K562 (cell line): ENCODE measurements around the gene DSTYK. TPM values are rescaled to one million over a fixed set of nuclear protein-coding genes. Genes with fewer than 3 reads are reported as not detected.

ENCODE experiments used
- BCOR ChIP-seq: fragments of 450-650 bp; IDR thresholded peaks from 2 replicates; pipeline ENCODE4 v1.6.1; 2016
- BRD4 ChIP-seq: fragments of 200-600 bp; sonication (generic); IDR thresholded peaks from 2 replicates; pipeline ENCODE4 v1.6.1; 2017; ENCODE audit warnings: inconsistent platforms
- GABPB1 ChIP-seq: sonication (generic); formaldehyde crosslinking; IDR thresholded peaks from 2 replicates; pipeline ENCODE4 v1.8.0; 2022; ENCODE audit warnings: mild to moderate bottlenecking, missing genetic modification reagents
- GATAD2A ChIP-seq: fragments of 450-650 bp; IDR thresholded peaks from 2 replicates; pipeline ENCODE4 v1.6.1; 2017
- HOMEZ ChIP-seq: fragments of 250-450 bp; sonication (Bioruptor Pico); IDR thresholded peaks from 2 replicates; pipeline ENCODE4 v1.4.0; 2020; ENCODE audit warnings: mild to moderate bottlenecking, moderate library complexity
- IRF1 ChIP-seq: sonication (generic); formaldehyde crosslinking; IDR thresholded peaks from 2 replicates; pipeline ENCODE4 v1.8.0; 2022; ENCODE audit warnings: missing genetic modification reagents, mild to moderate bottlenecking, borderline replicate concordance
- MTA1 ChIP-seq: fragments of 450-650 bp; IDR thresholded peaks from 2 replicates; pipeline ENCODE4 v1.6.1; 2017; ENCODE audit warnings: borderline replicate concordance
- MXD1 ChIP-seq: fragments of 250-450 bp; sonication (Bioruptor Pico); IDR thresholded peaks from 2 replicates; pipeline ENCODE4 v1.8.0; 2021; ENCODE audit warnings: borderline replicate concordance, mild to moderate bottlenecking, moderate library complexity; ENCODE audit not compliant: poor library complexity, severe bottlenecking
- NCOA1 ChIP-seq: fragments of 450-650 bp; IDR thresholded peaks from 2 replicates; pipeline ENCODE4 v1.6.1; 2016; ENCODE audit warnings: low read depth
- NCOR1 ChIP-seq: fragments of 450-650 bp; IDR thresholded peaks from 2 replicates; pipeline ENCODE4 v1.6.1; 2016; ENCODE audit warnings: mild to moderate bottlenecking, moderate library complexity
- NFE2L1 ChIP-seq: fragments of 450-650 bp; IDR thresholded peaks from 2 replicates; pipeline ENCODE4 v1.6.1; 2016; ENCODE audit warnings: missing genetic modification characterization, low read depth, mild to moderate bottlenecking, missing compliant biosample characterization, moderate library complexity, borderline replicate concordance
- NFRKB ChIP-seq: fragments of 450-650 bp; IDR thresholded peaks from 2 replicates; pipeline ENCODE4 v1.6.1; 2016; ENCODE audit warnings: low read depth
- NONO ChIP-seq, 2 experiments: fragments of 200-400 bp in 1 of 2; fragments of 450-650 bp in 1 of 2; formaldehyde crosslinking in 1 of 2; IDR thresholded peaks; 2 replicates each; pipeline ENCODE4 v1.6.1; 2017; ENCODE audit warnings: low read depth in 2 of 2, mild to moderate bottlenecking in 2 of 2, moderate library complexity in 2 of 2, low read length in 1 of 2
- NR2F6 ChIP-seq: fragments of 450-650 bp; formaldehyde crosslinking; IDR thresholded peaks from 2 replicates; pipeline ENCODE4 v1.4.0; 2020; ENCODE audit warnings: mild to moderate bottlenecking
- NR3C1 ChIP-seq: sonication (generic); formaldehyde crosslinking; IDR thresholded peaks from 2 replicates; pipeline ENCODE4 v1.8.1; 2022; ENCODE audit warnings: missing genetic modification reagents
- NRF1 ChIP-seq, 2 experiments: fragments of 450-650 bp; IDR thresholded peaks in 1 of 2; conservative IDR thresholded peaks in 1 of 2; 2 replicates each; pipeline ENCODE4 v1.6.1; 2014; ENCODE audit warnings: mild to moderate bottlenecking in 2 of 2
- PHB ChIP-seq: fragments of 250-450 bp; sonication (Bioruptor Pico); IDR thresholded peaks from 2 replicates; pipeline ENCODE4 v1.5.0; 2021
- PML ChIP-seq: IDR thresholded peaks from 2 replicates; pipeline ENCODE4 v1.6.1; 2012; ENCODE audit warnings: low read length, inconsistent platforms
- POLR2A ChIP-seq: fragments of 450-650 bp; conservative IDR thresholded peaks from 2 replicates; pipeline ENCODE4 v1.6.1; 2016
- RUNX1 ChIP-seq: sonication (generic); IDR thresholded peaks from 2 replicates; pipeline ENCODE4 v1.6.1; 2016; ENCODE audit warnings: antibody characterized with exemption, low read depth
- SIN3B ChIP-seq: fragments of 450-650 bp; IDR thresholded peaks from 2 replicates; pipeline ENCODE4 v1.6.1; 2017; ENCODE audit warnings: low read depth, mild to moderate bottlenecking, moderate library complexity
- TAF1 ChIP-seq: IDR thresholded peaks from 2 replicates; pipeline ENCODE4 v1.6.1; 2011; ENCODE audit warnings: mild to moderate bottlenecking, low read length, moderate library complexity; ENCODE audit not compliant: insufficient read depth, control insufficient read depth, severe bottlenecking; ENCODE audit errors: extremely low read depth
- ZBTB26 ChIP-seq: fragments of 450-650 bp; formaldehyde crosslinking; IDR thresholded peaks from 2 replicates; pipeline ENCODE4 v1.4.0; 2022; ENCODE audit warnings: missing genetic modification characterization
- ZNF212 ChIP-seq: fragments of 450-650 bp; formaldehyde crosslinking; IDR thresholded peaks from 2 replicates; pipeline ENCODE4 v1.4.0; 2020; ENCODE audit warnings: mild to moderate bottlenecking
- ZNF280B ChIP-seq: fragments of 250-450 bp; sonication (Bioruptor Pico); IDR thresholded peaks from 2 replicates; pipeline ENCODE4 v1.5.1; 2021; ENCODE audit warnings: mild to moderate bottlenecking
- ZNF717 ChIP-seq: fragments of 250-450 bp; sonication (Bioruptor Pico); IDR thresholded peaks from 2 replicates; pipeline ENCODE4 v1.5.0; 2021
- polyA plus RNA-seq, 8 experiments: library from polyadenylated mRNA; depleted of rRNA in 4 of 8; stranded (reverse) in 5 of 8; unstranded in 3 of 8; fragments of >200 nt; fragmentation: Nextera tagmentation in 2 of 8; fragmentation: Illumina TruSeq in 1 of 8; extraction: Ambion mirVana in 2 of 8; extraction: Trizol in 1 of 8; gene quantifications; 2 replicates each; pipeline versions ENCODE4 v1.2.1 to v1.2.3, GENCODE V29; 2011 to 2014; ENCODE audit warnings: inconsistent platforms in 1 of 8, missing spikeins in 1 of 8
- total RNA-seq, 7 experiments: library from RNA; depleted of rRNA in 6 of 7; stranded (reverse); fragments of >200 nt in 6 of 7; fragmentation: Illumina TruSeq in 2 of 7; extraction: Trizol in 2 of 7; gene quantifications; 2 replicates each; pipeline versions ENCODE4 v1.2.1 to v1.2.3, GENCODE V29; 2011 to 2021; ENCODE audit warnings: low replicate concordance in 1 of 7

DSTYK gene
- total and polyA plus RNA-seq, 9 of the 15 experiments (the other 6 are each of a cell fraction or from before 2014, with no cell fraction given), result 4.2 to 7.1 (median 6.2) TPM

GRCh38 chr1:205211169-205211838 lies at the start of gene DSTYK (continued):
- TF ChIP-seq RUNX1 (peak; percentile 89; the same call in 1 of the 2 replicates), NRF1 (conservative IDR thresholded peaks at IDR 0.05 in 1 of 2, IDR thresholded peaks at IDR 0.05 in 1 of 2) (peak; percentile 36 to 51; a peak in 2 of 4 replicates), GABPB1 (CRISPR knock-in tag) (peak; percentile 100), POLR2A (peak; percentile 90), ZNF212 (no peak), PML (peak; percentile 64), NONO (IDR thresholded peaks at IDR 0.05; ENCODE audit: low read depth in 2 of 2, low read length in 1 of 2) (peak; percentile 56 to 76; a peak in 3 of 4 replicates), HOMEZ (CRISPR knock-in tag) (peak; percentile 6; the same call in 1 of the 2 replicates), BRD4 (peak; percentile 91), BCOR (peak; percentile 85), NR2F6 (no peak), NCOA1 (peak; percentile 100), TAF1 (peak; percentile 90), ZBTB26 (CRISPR knock-in tag) (0 out of 2 replicates have a peak, but pooled peaks have one; percentile 3), GATAD2A (peak; percentile 87), NCOR1 (peak; percentile 74), ZNF280B (CRISPR knock-in tag) (no peak), NR3C1 (CRISPR knock-in tag) (peak; percentile 72; the same call in 1 of the 2 replicates), IRF1 (CRISPR knock-in tag) (no peak), PHB (CRISPR knock-in tag) (no peak), NFE2L1 (tag) (no peak), MTA1 (peak; percentile 73; the same call in 1 of the 2 replicates), MXD1 (no peak), NFRKB (peak; percentile 55; the same call in 1 of the 2 replicates), ZNF717 (no peak), SIN3B (peak; percentile 50; the same call in 1 of the 2 replicates)
